Activated naive CD4-positive, alpha-beta T cell treated with anti-CD3 and anti-CD28 coated beads for 36 hours (primary cell): ENCODE results near the gene FKRP. TPM values are rescaled to one million over a fixed set of nuclear protein-coding genes. Genes with fewer than 3 reads are reported as not detected.

Source experiments
- CTCF ChIA-PET: fragments of 350-600 bp; sonication (Branson Sonifier 250); formaldehyde crosslinking; loops from one replicate; lab custom pipeline; 2021; ENCODE audit warnings: antibody characterized with exemption; lab: Charles Lee
- DNase-seq: peaks from one replicate; pipeline ENCODE4 v3.0.0-alpha.2; 2020
- H3K27ac Mint-ChIP-seq: one replicate; pipeline ENCODE4 v1.8.0; 2021; ENCODE audit warnings: mild to moderate bottlenecking, mixed read lengths
- H3K27me3 Mint-ChIP-seq: one replicate; pipeline ENCODE4 v1.8.0; 2021; ENCODE audit warnings: low read depth, mixed read lengths
- H3K36me3 Mint-ChIP-seq: one replicate; pipeline ENCODE4 v1.8.0; 2021; ENCODE audit warnings: low read depth, mixed read lengths
- H3K4me1 Mint-ChIP-seq: one replicate; pipeline ENCODE4 v1.8.0; 2021; ENCODE audit warnings: low read depth, mixed read lengths
- H3K4me3 Mint-ChIP-seq: one replicate; pipeline ENCODE4 v1.8.0; 2021; ENCODE audit warnings: mild to moderate bottlenecking, moderate library complexity, mixed read lengths
- H3K9me3 Mint-ChIP-seq: one replicate; pipeline ENCODE4 v1.8.0; 2021; ENCODE audit warnings: mixed read lengths
- intact Hi-C: fragments of 100-400 bp; cut with micrococcal nuclease; formaldehyde crosslinking; loops from one replicate; pipeline ENCODE4 v1.15.1; 2023
- total RNA-seq, 2 experiments: library from RNA; stranded (reverse); gene quantifications; one replicate each; pipeline ENCODE4 v1.2.3, GENCODE V29; 2021

The FKRP gene
- total RNA-seq, 2 experiments from 2014 or later, result 8.8 to 9.0 TPM

DNA sequence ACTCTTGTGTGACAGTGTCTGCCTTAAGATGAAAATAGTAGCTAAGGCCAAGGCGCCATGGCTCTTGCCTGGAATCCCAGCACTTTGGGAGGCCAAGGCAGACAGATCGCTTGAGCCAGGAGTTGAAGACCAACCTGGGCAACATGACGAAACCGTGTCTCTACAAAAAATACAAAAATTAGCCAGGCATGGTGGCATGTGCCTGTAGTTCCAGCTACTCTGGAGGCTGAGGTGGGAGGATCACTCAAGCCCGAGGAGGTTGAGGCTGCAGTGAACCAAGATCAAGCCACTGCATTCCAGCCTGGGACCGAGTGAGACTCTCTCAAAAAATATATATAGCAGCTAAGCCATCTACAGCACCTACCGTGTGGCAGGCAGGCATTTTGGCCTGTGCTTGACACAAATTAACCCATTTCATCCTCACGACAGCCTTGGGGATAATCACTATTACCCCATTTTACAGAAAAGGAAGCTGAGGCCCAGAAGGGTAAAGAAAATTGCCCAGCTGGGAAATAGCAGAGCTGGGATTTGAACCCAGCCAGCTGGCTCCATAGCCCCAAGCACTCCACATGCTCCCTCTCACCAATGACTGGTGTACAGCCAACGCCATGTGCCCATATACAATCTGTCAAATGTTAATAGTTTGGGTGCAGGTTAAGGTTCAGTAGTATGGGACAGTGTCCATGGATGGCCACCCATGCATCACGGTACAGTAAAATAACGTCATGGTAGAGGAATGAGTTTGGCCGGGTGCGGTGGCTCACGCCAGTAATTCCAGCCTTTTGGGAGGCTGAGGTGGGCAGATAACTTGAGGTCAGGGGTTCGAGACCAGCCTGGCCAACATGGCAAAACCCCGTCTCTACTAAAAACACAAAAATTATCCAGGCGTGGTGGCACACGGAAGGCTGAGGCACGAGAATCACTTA, 39.5 kb downstream of the FKRP start:
- Mint-ChIP-seq H3K27ac (peak overlapping the region; percentile 99), H3K36me3 (peaks cover 60% of the 10 kb centered on the region), H3K27me3 (no peaks in the 10 kb centered on the region), H3K4me1 (peaks cover 38% of the 10 kb centered on the region), H3K4me3 (peak overlapping the region; percentile 95), H3K9me3 (no peaks in the 10 kb centered on the region)
- no peak for DNase-seq
- intact Hi-C loops, result loop anchor here (5.0 kb wide), 1 partner anchor 402 kb away; no protein-coding TSS in a partner anchor
- CTCF ChIA-PET, result interaction anchor here (0.9 to 3.3 kb wide), 9 partner anchors 15 to 338 kb away, joined by 3 to 13 read pairs (median 4); no protein-coding TSS in a partner anchor

DNA sequence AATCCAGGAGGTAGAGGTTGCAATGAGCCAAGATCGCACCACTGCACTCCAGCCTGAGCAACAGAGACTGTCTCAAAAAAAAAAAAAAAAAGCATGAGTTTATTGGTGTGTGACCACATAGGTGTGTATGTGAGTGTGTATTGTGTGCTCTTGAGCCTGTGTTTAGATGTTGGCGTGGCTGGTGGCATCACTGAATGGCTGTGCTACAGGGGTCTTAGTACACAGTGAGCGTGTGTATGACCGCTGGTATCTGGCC, 40.1 kb downstream of the FKRP start:
- no peaks in the 10 kb centered on the region for H3K9me3 Mint-ChIP-seq
- DNase-seq, result no peak
- peaks cover 37% of the 10 kb centered on the region for H3K4me1 Mint-ChIP-seq
- H3K27me3 Mint-ChIP-seq, result no peaks in the 10 kb centered on the region
- peaks cover 60% of the 10 kb centered on the region for H3K36me3 Mint-ChIP-seq
- CTCF ChIA-PET, result interaction anchor here (0.9 to 3.3 kb wide), 4 partner anchors 19 to 338 kb away, joined by 3 to 13 read pairs (median 6); no protein-coding TSS in a partner anchor
- peak overlapping the region; percentile 95 for H3K4me3 Mint-ChIP-seq
- intact Hi-C loops, result loop anchor here (1.0 to 5.0 kb wide), 6 partner anchors 35 to 470 kb away; partner anchors contain the start of genes CCDC9 and PRKD2
- H3K27ac Mint-ChIP-seq, result peak overlapping the region; percentile 99

DNA sequence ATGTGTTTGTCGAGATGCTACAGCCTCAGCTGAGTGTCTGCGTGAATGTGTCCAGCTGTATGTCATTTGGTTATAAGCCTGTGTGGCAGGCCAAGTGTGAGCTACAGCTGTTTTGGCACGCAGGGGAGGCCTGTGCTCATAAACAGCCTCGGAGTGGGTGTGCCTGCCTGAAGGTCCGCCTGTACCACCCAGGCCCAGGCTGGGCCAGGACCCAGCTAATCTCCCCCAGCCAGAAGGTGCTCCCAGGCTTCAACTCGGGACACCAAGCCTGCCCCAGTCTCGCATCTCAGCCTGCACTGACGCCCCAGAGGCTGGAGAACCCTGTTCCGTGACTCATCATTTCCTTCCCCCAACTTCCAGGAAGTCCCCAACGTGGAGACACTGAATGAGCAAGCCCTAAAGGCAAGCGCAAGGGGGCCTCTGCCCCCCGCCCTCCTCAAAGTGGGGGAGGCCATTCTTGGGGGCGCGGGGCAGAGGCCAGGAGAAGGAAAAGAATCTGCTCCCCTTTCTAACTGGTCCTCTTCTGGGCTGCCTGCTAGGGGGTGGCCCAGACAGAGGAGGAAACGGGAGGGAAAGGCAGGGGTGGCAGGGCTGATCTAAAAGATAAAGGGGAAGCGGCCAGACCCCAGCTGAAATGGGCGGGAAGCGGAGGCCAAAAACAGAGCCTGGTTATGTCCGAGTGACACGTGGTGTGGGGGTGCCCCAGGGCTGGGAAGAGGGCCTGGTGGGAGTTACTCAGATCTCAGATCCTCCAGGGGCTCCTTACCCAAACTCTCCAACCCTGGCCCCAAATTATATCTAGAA, 40.6 kb downstream of the FKRP start:
- peaks cover 59% of the 10 kb centered on the region for H3K36me3 Mint-ChIP-seq
- H3K27me3 Mint-ChIP-seq, result no peaks in the 10 kb centered on the region
- no peaks in the 10 kb centered on the region for H3K9me3 Mint-ChIP-seq
- H3K4me1 Mint-ChIP-seq, result peaks cover 38% of the 10 kb centered on the region
- CTCF ChIA-PET, result interaction anchor here (0.9 to 3.3 kb wide), 4 partner anchors 19 to 337 kb away, joined by 3 to 13 read pairs (median 4); no protein-coding TSS in a partner anchor
- H3K4me3 Mint-ChIP-seq, result peak overlapping the region; percentile 95
- peak; percentile 96 for DNase-seq
- peak overlapping the region; percentile 99 for H3K27ac Mint-ChIP-seq
- intact Hi-C loops, result loop anchor here (1.0 to 5.0 kb wide), 6 partner anchors 35 to 470 kb away; partner anchors contain the start of genes CCDC9 and PRKD2

DNA sequence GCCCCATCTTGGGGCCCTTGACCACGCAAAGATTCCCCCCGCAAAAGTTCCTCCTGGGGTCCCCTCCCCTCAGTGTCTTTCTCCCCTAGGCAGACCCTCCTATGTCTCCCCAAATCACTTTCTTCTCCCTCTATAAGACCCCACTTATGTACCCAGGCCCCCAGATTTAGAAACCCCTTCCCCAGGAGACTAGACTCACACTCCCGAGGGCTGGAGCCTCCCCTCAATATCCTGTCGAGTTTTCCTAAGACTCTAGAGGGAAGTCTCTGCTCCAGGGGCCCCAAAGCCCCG, 41.1 kb downstream of the FKRP start:
- CTCF ChIA-PET, result interaction anchor here (0.9 to 3.3 kb wide), 2 partner anchors 20 to 37 kb away, joined by 4 to 13 read pairs; no protein-coding TSS in a partner anchor
- peak overlapping the region; percentile 95 for H3K4me3 Mint-ChIP-seq
- no peaks in the 10 kb centered on the region for H3K9me3 Mint-ChIP-seq
- peaks cover 39% of the 10 kb centered on the region for H3K4me1 Mint-ChIP-seq
- no peak for DNase-seq
- H3K27ac Mint-ChIP-seq, result peak overlapping the region; percentile 99
- peaks cover 54% of the 10 kb centered on the region for H3K36me3 Mint-ChIP-seq
- no peaks in the 10 kb centered on the region for H3K27me3 Mint-ChIP-seq
- intact Hi-C loops, result loop anchor here (5.0 kb wide), 1 partner anchor 400 kb away; no protein-coding TSS in a partner anchor

DNA sequence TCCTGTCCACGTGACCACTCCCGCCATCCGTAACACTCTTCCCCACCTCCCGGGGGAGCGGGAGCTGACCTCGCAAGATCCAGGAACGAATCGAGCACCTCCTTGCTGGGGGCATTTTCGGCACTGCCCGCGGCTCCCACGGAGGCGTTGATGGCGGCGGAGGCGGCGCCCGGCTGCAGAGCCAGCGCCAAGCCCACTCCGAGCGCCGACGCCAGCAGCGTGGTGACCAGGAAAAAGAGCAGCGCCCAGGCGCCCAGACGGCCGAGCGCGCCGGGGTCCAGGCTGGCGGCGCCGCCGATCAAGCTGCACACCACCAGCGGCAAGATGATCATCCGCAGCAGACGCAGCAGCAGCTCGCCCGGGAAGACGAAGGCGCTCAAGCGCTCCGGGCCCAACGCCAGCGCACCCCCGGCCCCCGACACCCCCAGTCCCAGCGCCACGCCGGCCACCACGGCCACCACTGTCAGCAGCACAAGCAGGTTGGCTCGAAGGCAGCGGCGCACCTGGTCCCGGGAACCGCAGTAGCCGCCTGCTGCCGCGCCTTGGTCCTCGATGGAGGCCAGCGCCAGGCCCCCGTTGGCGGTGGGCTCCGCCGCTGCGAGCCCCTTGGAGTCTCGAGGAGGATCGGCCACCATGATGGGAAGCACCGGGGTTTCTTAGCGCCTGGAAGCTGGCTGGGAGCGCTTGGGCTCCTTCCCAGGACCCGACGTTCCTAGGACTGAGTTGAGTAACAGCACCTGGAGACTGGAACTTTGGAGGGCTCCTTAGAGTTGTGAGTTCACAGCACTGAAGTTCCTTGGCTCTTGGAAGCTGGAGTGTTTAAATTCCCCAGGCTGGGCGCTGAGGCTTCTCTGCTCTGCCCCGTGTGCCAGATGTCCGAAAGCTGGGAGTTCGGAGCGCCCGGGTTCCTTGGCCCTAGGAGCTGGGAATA, 41.7 kb downstream of the FKRP start:
- no peaks in the 10 kb centered on the region for H3K27me3 Mint-ChIP-seq
- peaks cover 47% of the 10 kb centered on the region for H3K36me3 Mint-ChIP-seq
- CTCF ChIA-PET, result interaction anchor here (0.5 to 3.3 kb wide), 5 partner anchors 21 to 52 kb away, joined by 3 to 13 read pairs (median 4); no protein-coding TSS in a partner anchor
- H3K4me3 Mint-ChIP-seq, result peak overlapping the region; percentile 95
- intact Hi-C loops, result loop anchor here (2.0 to 5.0 kb wide), 4 partner anchors 63 to 400 kb away; partner anchors contain the start of genes AP2S1, CALM3 and ZC3H4
- peaks cover 44% of the 10 kb centered on the region for H3K4me1 Mint-ChIP-seq
- H3K27ac Mint-ChIP-seq, result peak overlapping the region; percentile 99
- no peaks in the 10 kb centered on the region for H3K9me3 Mint-ChIP-seq
- peak; percentile 47 for DNase-seq

DNA sequence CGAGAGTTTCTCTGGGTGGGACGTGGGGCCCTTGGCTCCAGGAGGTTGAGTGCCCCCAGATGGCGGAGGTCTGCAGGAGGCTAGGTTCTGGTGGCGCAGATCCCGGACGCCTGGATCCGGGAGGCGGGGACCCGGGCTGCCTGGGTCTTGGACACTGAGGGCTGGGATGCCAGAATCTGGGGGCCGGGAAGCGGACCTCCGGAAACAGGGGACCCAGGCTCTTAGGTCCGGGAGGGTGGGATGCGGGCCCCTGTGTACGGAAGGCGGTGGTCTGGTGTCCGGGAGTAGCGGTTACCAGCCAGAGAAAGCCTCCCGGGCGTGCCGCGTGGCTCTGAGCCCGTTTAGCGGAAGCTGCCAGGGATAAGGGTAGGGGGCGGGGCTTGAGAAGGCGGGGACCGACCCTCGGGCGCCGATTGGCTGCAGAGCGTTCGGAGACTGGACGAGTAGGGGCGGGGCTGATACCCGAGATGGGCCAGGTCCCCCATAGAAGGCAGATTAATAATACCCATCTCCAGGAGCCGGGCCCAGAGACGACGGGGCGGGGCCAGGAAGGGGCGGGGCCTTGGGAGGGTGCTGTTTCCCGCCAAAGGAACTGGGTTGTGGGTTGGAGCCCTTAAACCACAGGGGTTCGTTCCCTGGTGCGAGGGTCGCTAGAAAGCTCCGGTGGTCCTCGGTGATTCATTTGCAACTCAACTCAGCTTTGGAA, 42.6 kb downstream of the FKRP start, which contains the start of gene SLC1A5:
TSS of gene SLC1A5 (minus strand) at position 333 of the 706 bp plus-strand sequence. CDS start 629 bp downstream, outside the sequence.
- H3K9me3 Mint-ChIP-seq, result no peaks in the 10 kb centered on the region
- peak within 1 kb of the TSS; percentile 99 for H3K27ac Mint-ChIP-seq
- H3K27me3 Mint-ChIP-seq, result no peaks in the 10 kb centered on the region
- peaks cover 38% of the 10 kb centered on the region for H3K4me1 Mint-ChIP-seq
- peak; percentile 99 for DNase-seq
- peak within 1 kb of the TSS; percentile 95 for H3K4me3 Mint-ChIP-seq
- CTCF ChIA-PET, result interaction anchor here (0.6 to 1.7 kb wide), 4 partner anchors 22 to 247 kb away, joined by 3 to 5 read pairs (median 3); no protein-coding TSS in a partner anchor
- peaks cover 39% of the 10 kb centered on the region for H3K36me3 Mint-ChIP-seq
- intact Hi-C loops, result loop anchor here (2.0 to 5.0 kb wide), 4 partner anchors 62 to 399 kb away; partner anchors contain the start of genes AP2S1, CALM3 and ZC3H4

DNA sequence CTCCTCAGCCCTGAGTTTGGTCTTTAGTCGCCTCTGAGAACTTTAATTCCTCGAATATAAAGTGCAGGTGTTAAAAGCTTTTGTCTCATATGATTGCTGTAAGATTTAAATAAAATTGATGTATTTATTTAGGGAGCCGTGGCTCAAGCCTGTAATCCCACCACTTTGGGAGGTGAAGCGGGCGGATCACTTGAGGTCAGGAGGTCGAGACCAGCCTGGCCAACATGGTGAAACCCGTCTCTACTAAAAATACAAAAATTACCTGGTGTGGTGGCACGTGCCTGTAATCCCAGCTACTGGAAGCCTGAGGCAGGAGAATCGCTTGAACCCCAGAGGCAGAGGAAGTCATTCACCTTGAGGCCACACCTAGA, 43.1 kb downstream of the FKRP start:
- intact Hi-C loops, result loop anchor here (2.0 to 5.0 kb wide), 4 partner anchors 62 to 398 kb away; partner anchors contain the start of genes AP2S1, CALM3 and ZC3H4
- Mint-ChIP-seq H3K36me3 (peaks cover 34% of the 10 kb centered on the region), H3K27ac (peak overlapping the region; percentile 69), H3K9me3 (no peaks in the 10 kb centered on the region), H3K4me3 (peak overlapping the region; percentile 95), H3K27me3 (no peaks in the 10 kb centered on the region), H3K4me1 (peaks cover 32% of the 10 kb centered on the region)
- no peak for DNase-seq
- CTCF ChIA-PET, result interaction anchor here (0.6 to 1.7 kb wide), 4 partner anchors 22 to 246 kb away, joined by 3 to 5 read pairs (median 3); no protein-coding TSS in a partner anchor

DNA sequence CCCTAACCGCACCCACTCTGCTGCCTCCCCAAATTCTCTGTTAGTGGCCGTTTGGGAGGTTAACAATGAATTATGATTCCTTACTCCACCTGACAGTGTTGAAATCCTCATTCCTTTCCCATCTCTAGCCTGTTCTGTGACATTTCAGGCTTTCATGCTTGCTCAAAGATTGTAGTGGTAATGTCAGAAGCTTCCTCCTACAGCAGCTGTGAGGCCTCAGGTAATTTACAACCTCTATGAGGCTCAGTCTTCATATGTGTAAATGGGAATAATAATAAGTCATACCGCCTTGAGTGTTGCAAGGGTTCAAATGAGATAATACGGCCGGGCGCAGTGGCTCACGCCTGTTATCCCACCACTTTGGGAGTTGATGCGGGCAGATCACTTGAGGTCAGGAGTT, 43.5 kb downstream of the FKRP start:
- H3K4me3 Mint-ChIP-seq, result no peak overlapping the region
- intact Hi-C loops, result loop anchor here (2.0 to 5.0 kb wide), 4 partner anchors 61 to 398 kb away; partner anchors contain the start of genes AP2S1, CALM3 and ZC3H4
- H3K9me3 Mint-ChIP-seq, result no peaks in the 10 kb centered on the region
- no peaks in the 10 kb centered on the region for H3K27me3 Mint-ChIP-seq
- CTCF ChIA-PET, result interaction anchor here (1.0 to 1.7 kb wide), 3 partner anchors 22 to 52 kb away, joined by 3 to 5 read pairs (median 3); no protein-coding TSS in a partner anchor
- no peak for DNase-seq
- no peak overlapping the region for H3K27ac Mint-ChIP-seq
- H3K4me1 Mint-ChIP-seq, result peaks cover 28% of the 10 kb centered on the region
- peaks cover 30% of the 10 kb centered on the region for H3K36me3 Mint-ChIP-seq

DNA sequence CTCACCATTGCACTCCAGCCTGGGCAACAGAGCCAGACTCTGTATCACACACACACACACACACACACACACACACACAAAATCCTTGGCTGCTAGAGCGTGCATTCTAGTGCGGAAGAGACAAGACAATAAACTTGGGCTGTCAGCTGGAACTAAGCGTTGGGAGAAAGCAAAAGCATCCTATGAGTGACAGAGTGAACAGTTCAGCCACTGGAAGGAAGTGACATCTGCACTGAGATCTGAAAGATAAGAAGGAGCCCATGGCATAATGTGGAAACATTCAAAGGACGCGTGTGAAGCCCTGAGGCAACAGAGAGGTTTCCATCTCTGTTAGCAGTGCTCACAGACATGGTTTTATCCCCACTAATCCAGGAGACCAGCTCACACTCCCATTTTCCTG, 46.1 kb downstream of the FKRP start:
- H3K9me3 Mint-ChIP-seq, result no peaks in the 10 kb centered on the region
- H3K36me3 Mint-ChIP-seq, result peaks cover 5% of the 10 kb centered on the region
- DNase-seq, result peak; percentile 35
- CTCF ChIA-PET, result no interaction called here
- peaks cover 25% of the 10 kb centered on the region for H3K4me1 Mint-ChIP-seq
- H3K27me3 Mint-ChIP-seq, result no peaks in the 10 kb centered on the region
- no peak overlapping the region for H3K27ac Mint-ChIP-seq
- intact Hi-C loops, result no loop called here
- no peak overlapping the region for H3K4me3 Mint-ChIP-seq

DNA sequence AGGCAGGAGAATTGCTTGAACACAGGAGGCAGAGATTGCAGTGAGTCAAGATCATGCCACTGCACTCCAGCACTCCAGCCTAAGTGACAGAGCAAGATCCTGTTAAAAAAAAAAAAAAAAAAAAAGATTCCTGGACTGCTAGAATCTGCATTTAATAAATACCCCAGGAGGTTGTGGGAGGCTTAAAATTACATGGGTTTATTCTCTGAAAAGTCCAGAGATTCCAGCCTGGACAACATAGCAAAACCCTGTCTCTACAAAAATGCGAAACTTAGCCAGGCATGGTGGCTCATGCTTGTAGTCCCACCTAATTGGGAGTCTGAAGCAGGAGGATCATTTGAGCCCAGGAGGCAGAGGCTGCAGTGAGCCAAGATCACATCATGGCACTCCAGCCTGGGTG, 52.0 kb downstream of the FKRP start:
- DNase-seq, result no peak
- no peaks in the 10 kb centered on the region for H3K27me3 Mint-ChIP-seq
- intact Hi-C loops, result no loop called here
- no peaks in the 10 kb centered on the region for H3K4me1 Mint-ChIP-seq
- CTCF ChIA-PET, result interaction anchor here (0.7 to 0.8 kb wide), 2 partner anchors 44 to 67 kb away, joined by 3 read pairs; no protein-coding TSS in a partner anchor
- H3K4me3 Mint-ChIP-seq, result no peak overlapping the region
- no peaks in the 10 kb centered on the region for H3K36me3 Mint-ChIP-seq
- no peak overlapping the region for H3K27ac Mint-ChIP-seq
- H3K9me3 Mint-ChIP-seq, result no peaks in the 10 kb centered on the region
